GM18951 (cell line): ENCODE results near the gene CDC73.
A peak's percentile ranks its signal among the peaks of the same experiment; 100 is the strongest.
"Not testable (repeated sequence)": the region's sequence is repeated elsewhere in the genome, so short reads cannot be mapped to it uniquely, and the experiment has no call there.

Experiments
- POLR2A ChIP-seq: IDR thresholded peaks from 4 replicates; pipeline ENCODE4 v1.6.1; 2011; ENCODE audit warnings: mild to moderate bottlenecking; ENCODE audit not compliant: insufficient read length, insufficient read depth; ENCODE audit errors: extremely low read depth
- in situ Hi-C: fragments of 300-500 bp; cut with MboI; formaldehyde crosslinking; loops from one replicate; pipeline ENCODE4 v1.12.0; 2022; ENCODE audit warnings: low sequenced_read_pairs, mixed read lengths, inconsistent platforms; ENCODE audit not compliant: unreplicated experiment

The CDC73 gene

GRCh38 chr1:193104907-193105820 lies 16.7 kb upstream of the CDC73 start, which contains the start of gene GLRX2:
Gene GLRX2, minus strand, starts transcription at chr1:193105414. Its CDS starts 32 bp downstream, at chr1:193105382.
- peak; percentile 88 for TF ChIP-seq POLR2A
- in situ Hi-C loops, result no loop called here

GRCh38 chr1:193105821-193106177 lies 16.0 kb upstream of the CDC73 start:
- no peak for TF ChIP-seq POLR2A
- in situ Hi-C loops, result no loop called here

GRCh38 chr1:193108471-193108870 lies 13.4 kb upstream of the CDC73 start:
- in situ Hi-C loops, result no loop called here
- no peak for TF ChIP-seq POLR2A

GRCh38 chr1:193109619-193110018 lies 12.2 kb upstream of the CDC73 start:
- TF ChIP-seq POLR2A, result no peak
- in situ Hi-C loops, result no loop called here

GRCh38 chr1:193110246-193110645 lies 11.6 kb upstream of the CDC73 start:
- TF ChIP-seq POLR2A, result no peak

GRCh38 chr1:193110864-193111263 lies 11.0 kb upstream of the CDC73 start:
- TF ChIP-seq POLR2A, result no peak
- in situ Hi-C loops, result no loop called here

More at GRCh38 chr1:193110246-193110645, 11.6 kb upstream of the CDC73 start:
- in situ Hi-C loops, result no loop called here

- no peak for TF ChIP-seq POLR2A
- in situ Hi-C loops, result no loop called here
Measured at GRCh38 chr1:193111641-193112090, 10.2 kb upstream of the CDC73 start.

GRCh38 chr1:193113258-193113991 lies 8.4 kb upstream of the CDC73 start:
- no peak for TF ChIP-seq POLR2A
- in situ Hi-C loops, result no loop called here

GRCh38 chr1:193113992-193114332 lies 7.9 kb upstream of the CDC73 start:
- TF ChIP-seq POLR2A, result no peak
- in situ Hi-C loops, result no loop called here

- in situ Hi-C loops, result no loop called here
- no peak for TF ChIP-seq POLR2A
Measured at GRCh38 chr1:193114485-193115095, 7.2 kb upstream of the CDC73 start.

- TF ChIP-seq POLR2A, result no peak
- in situ Hi-C loops, result no loop called here
Measured at GRCh38 chr1:193115629-193116227, 6.1 kb upstream of the CDC73 start.

- in situ Hi-C loops, result not testable (repeated sequence)
Measured at GRCh38 chr1:193117167-193117566, 4.7 kb upstream of the CDC73 start.

GRCh38 chr1:193118194-193118593 lies 3.6 kb upstream of the CDC73 start:
- in situ Hi-C loops, result no loop called here
- no peak for TF ChIP-seq POLR2A
